ENCODE results near the gene CEP164.

CEP164 gene

GRCh38 chr11:117327567-117328374 lies at the start of gene CEP164:
CEP164 (plus strand) TSS chr11:117327854; CDS start chr11:117338587, 10,733 bp downstream.
- peak; percentile 85 for DNase-seq (ENCODE audit: low read depth)

GRCh38 chr11:117278347-117278746 lies 49.3 kb upstream of the CEP164 start:
- DNase-seq (ENCODE audit: low read depth), result no peak

DNA sequence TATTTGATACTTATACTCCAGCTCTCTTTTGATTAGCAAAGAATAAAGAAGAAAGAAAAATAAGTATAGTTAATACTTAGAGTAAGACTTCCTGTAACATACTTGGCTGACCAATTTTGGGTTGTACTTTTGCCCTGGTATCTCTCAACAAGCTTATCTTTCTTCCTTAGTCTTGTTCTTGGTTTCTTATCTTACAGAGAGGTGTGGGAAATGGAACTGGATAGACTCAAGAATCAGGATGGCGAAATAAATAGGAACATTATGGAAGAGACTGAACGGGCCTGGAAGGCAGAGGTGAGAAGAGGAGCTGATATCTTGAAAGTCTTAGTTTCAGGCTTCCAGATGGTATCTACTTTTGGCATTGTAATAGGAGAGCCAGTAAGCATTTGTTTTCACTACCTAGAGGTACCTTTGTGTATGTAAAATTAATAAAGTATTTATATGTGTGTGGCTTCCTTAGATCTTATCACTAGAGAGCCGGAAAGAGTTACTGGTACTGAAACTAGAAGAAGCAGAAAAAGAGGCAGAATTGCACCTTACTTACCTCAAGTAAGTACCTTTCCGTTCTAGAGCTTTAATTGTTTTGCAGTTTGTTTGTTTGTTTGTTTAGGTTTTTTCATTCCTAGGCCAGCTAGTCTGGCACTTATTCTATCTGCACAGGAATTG lies 47.8 kb upstream of the CEP164 start:
- peak; percentile 11 for DNase-seq (ENCODE audit: low read depth)

DNA sequence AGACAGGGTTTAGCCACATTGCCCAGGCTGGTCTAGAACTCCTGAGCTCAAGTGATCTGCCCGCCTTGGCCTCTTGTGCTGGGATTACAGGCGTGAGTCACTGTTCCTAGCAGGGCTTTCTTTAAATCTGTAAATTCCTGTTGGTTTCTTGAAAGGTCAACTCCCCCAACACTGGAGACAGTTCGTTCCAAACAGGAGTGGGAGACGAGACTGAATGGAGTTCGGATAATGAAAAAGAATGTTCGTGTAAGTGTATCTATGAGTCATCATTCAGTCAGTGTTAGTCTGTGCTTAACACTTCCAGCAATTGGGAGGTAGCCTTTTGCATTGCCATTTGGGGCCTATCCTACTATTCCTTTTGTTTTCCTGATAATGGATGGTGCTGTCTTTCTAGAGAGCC lies 46.5 kb upstream of the CEP164 start:
- DNase-seq (ENCODE audit: low read depth), result no peak

DNA sequence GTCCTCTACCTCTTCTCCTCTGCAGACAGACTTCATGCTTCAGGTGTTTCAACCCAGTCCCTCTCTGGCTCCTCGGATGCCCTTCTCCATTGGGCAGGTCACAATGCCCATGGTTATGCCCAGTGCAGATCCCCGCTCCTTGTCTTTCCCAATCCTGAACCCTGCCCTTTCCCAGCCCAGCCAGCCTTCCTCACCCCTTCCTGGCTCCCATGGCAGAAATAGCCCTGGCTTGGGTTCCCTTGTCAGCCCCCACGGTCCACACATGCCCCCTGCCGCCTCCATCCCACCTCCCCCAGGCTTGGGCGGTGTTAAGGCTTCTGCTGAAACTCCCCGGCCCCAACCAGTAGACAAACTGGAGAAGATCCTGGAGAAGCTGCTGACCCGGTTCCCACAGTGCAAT lies 45.8 kb upstream of the CEP164 start:
- DNase-seq (ENCODE audit: low read depth), result no peak

DNA sequence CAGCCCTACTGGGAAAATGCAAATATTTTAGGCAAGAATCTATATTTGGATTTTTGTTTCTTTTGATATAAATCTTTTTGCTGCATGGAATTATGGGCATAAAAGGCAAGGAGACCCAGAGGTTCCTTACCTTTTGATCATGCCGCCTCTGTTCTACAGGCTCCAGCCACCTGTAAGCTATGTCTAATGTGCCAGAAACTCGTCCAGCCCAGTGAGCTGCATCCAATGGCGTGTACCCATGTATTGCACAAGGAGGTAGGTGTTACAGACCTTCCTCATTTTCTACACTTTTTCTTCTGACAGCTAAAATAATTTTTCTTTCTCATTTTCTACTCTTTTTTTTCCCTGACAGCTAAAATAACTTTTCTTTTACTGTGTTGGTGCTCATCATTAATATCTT lies 44.7 kb upstream of the CEP164 start:
- no peak for DNase-seq (ENCODE audit: low read depth)

DNA sequence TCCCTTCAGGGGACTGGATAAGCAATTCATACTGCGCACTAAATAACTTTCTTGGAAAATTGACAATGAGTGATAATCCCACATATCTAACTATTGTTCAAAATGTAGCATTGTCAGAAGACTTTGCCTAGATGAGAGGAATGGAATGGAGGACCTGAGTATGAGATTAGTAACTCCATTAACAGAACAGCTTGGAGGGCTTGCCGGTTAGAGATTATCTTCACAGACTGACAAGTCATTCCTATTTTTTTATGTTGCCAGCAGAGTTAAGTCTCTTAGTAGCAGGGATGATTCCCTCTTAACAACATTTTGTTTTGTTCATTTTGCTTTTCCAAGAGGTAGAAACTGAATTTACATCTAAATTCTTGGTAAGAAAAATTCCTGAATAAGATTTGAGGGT lies 43.6 kb upstream of the CEP164 start:
- DNase-seq (ENCODE audit: low read depth), result no peak

- no peak for DNase-seq (ENCODE audit: low read depth)
These were observed 41.1 kb upstream of the CEP164 start for GRCh38 chr11:117286588-117286987.

GRCh38 chr11:117287668-117288067 lies 40.0 kb upstream of the CEP164 start:
- DNase-seq (ENCODE audit: low read depth), result no peak

- no peak for DNase-seq (ENCODE audit: low read depth)
These were observed 37.9 kb upstream of the CEP164 start for GRCh38 chr11:117289795-117290194.

- DNase-seq (ENCODE audit: low read depth), result no peak
These were observed 36.8 kb upstream of the CEP164 start, which contains the start of gene BACE1-AS for GRCh38 chr11:117290809-117291396. BACE1-AS (plus strand) TSS chr11:117291346.

- no peak for DNase-seq (ENCODE audit: low read depth)
These were observed 35.0 kb upstream of the CEP164 start for GRCh38 chr11:117292616-117293015.

DNA sequence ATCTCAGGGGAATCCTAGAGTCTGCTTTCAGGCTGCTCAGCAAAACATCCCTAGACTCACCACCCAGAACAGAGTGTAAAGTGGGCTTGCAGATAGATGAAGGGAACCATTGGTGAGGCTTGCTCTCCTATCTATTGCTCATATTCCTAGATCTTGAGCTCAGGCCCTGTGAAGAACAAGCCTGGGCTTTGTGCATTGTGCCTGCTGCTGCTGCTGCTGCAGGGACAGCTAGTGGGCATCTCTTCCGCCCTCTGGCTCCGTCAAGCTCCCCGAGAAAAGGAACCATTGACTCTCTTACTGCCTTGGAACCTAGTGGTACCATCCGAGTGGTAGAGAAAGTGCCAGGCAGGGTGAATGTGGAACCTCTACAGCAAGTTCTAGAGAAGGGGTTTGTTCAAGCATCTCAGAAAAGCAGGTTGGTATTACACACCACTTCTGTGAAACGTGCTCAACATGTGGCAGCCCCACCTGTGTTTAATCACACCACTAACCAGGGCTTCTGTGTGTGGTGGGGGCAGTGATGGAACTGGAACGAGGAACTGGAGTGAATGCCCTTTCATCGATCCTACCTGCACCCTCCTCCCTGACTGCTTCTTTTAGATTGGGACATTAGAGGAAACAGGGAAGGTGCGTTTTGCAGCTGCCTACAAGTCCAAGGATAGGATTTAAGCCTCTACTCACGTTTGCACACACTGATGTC lies 32.1 kb upstream of the CEP164 start:
- no peak for DNase-seq (ENCODE audit: low read depth)

GRCh38 chr11:117296881-117297280 lies 30.8 kb upstream of the CEP164 start:
- no peak for DNase-seq (ENCODE audit: low read depth)

DNA sequence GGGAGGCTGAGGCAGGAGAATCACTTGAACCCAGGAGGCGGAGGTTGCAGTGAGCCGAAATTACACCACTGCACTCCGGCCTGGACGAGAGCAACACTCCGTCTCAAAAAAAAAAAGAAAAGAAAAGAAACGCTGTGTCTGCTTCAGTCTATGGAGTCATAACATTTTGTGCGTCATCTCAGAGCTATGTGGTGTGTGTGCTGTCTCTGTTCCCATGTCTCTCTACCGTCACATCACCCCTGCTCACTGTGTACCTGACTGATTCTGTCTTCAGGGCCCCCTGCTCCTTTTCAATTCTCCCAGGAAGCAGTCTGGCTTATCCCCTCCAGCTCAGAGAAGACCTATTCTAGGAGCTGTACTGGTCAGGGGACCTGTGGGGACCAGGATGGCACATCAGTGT lies 29.5 kb upstream of the CEP164 start:
- DNase-seq (ENCODE audit: low read depth), result no peak

DNA sequence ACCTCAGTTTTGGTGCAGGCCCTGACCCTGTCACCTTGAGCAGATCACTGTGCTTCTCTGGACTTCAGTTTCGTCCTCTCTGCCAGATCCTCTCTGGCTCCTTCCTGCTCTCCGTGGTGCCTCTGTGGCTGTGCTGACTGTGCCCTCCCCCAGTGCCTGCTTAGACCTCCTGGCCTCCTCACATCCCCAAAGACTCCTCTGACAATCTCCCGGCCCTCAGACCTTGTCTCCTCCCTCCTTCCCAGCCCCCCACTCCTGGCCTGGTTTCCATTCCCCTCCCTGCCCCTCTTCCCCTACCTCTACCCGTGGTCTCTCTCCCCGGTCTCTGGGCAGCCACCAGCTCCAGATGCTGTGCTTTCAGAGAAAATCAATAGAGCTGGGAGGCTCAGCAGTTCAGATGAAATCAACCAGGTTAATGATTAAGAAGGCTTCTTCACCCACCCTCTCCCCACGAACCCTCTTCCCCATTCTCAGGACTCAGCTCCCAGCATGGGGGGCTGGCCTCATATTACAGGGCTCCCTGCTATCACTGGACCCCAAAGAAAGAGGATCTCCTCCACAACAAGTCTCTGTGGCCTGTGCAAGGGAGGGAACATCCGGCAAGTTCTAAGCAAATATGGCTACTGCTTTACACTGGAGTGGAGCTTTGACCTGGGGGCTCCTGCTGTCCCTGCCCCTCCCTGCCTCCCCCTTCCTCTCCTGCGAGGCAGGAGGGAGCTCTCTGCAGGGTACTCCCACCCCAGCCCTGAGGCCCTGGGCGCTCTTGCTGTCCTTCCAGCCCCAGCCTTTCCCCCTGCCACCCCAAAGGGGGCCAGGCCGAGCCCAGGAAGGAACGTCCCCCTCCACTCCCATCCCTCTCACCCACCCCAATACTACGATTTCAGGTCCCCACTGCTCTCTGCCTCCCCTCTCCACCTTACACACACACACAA lies 28.0 kb upstream of the CEP164 start:
- no peak for DNase-seq (ENCODE audit: low read depth)

DNA sequence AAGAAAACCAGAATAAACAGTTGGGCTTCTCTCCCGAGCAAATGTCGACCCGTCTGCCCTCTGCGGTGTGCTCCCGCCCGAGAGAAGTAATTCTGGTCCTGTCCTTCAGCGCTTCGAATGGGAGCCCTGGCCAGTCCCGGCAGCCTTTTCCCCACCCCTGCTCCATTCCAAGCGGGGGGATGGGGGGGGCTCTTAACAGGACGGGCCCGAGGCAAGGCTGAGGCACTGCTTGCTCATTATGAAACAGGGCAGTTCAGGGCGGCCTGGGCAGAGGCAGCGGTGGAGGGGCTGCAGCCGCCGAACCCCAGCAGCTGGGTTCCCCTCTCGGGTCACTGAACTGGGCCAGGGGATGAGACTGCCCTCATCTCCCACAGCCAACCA lies 27.4 kb upstream of the CEP164 start:
- DNase-seq (ENCODE audit: low read depth), result no peak

DNA sequence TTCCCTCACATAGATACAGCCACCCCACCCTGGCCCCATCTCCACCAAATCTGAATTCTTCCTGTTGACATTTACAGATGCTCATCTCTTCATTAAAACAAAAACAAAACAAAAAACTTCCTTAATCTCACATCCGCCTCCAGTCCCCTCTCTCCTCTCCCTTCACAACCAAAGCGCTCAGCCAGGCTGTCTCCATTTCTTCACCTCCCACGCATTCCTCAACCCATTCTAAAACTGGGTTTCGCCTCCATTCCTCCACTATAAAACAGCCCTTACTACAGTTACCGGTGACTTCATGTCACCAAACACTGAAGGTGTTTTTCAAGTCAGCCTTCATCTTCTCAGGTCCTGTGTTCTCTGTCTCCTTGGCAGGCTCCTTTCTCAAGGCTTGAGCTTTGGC lies 26.9 kb upstream of the CEP164 start:
- no peak for DNase-seq (ENCODE audit: low read depth)

DNA sequence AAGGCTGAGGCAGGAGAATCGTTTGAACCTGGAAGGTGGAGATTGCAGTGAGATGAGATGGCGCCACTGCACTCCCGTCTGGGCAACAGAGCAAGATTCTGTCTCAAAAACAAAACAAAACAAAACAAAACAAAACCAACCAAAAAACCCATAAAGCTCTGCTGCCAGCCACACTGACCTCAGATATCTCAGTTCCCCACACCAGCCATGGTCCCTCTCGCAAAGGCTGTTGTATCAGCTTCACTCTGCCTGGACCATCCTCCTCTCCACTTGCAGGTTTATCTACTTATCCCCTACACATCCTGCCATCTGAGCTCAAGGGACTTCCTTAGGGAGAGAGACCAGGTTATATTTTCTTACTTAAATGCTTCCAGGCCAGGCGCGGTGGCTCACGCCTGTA lies 25.4 kb upstream of the CEP164 start:
- no peak for DNase-seq (ENCODE audit: low read depth)

DNA sequence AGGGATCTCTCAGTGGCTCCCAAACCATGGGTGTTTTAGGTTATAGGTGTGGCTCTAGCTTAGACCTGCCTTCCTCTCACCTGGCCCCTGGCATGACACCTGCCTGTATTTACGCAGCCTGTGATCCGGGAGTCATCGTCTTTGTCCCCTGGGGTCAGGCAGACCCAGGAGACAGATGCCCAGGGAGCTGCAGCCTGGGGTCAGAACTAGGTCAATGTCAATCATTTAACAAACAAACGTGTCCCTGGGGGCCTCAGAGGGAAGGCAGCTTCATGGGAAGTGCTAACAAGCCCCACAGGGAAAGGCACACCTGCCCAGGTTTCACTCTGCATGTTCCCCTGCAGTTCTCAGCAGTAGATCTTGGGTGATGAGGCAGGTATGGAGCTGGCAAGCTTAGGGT lies 24.6 kb upstream of the CEP164 start:
- DNase-seq (ENCODE audit: low read depth), result no peak

DNA sequence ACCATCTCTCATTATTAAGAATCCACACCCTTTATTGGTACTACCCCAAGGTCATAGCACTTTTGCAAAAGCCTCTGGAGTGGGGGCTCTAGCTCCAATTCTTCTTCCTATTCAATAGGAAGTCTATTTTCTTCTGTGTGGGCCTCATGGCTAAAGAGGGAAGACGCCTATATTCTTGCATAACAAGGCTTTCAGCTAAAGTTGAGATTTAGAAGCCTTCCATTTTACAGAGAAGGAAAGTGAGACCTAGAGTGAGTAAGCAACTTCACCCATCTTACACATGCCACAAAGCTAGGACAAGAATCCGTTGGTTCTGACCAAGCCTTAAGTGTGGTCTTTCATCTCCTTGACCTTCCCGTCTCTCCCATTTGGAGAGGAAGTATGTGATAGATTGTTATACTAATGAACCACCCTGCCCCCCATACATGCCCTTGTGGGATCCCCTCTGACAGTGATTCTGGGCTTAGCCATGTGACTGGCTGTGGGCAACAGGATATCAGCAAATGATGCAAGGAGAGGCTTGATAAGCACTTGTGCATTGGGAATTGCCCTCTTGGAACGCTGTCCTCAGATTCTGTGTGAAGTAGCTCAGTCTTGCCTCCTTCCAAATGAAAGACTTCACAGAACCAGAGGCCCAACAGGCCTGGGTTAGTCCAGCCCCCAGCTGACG lies 23.9 kb upstream of the CEP164 start:
- DNase-seq (ENCODE audit: low read depth), result no peak
